K562 (cell line): ENCODE data around the gene UNC5B. TPM values are rescaled to one million over a fixed set of nuclear protein-coding genes. Genes with fewer than 3 reads are reported as not detected.

Source experiments
- ATAC-seq: fragments of 200-7000 bp; cut with Tn5 transposase; 3 replicates; pipeline ENCODE4 v1.9.1; 2020; ENCODE audit warnings: moderate library complexity
- BruUV-seq: library from RNA; stranded (reverse); fragments of 400-500 nt; replicated peaks from 2 replicates; lab custom pipeline; 2021; lab: Mats Ljungman, UMichigan
- CTCF ChIA-PET: fragments of 300-600 bp; formaldehyde crosslinking; extraction: SDS; loops from one replicate; lab custom pipeline; 2021; ENCODE audit warnings: low intra/inter-chr PET ratio; lab: Yijun Ruan, JAX
- POLR2A ChIA-PET: fragments of 300-600, 350-650 bp; sonication (Branson Sonifier 250); formaldehyde crosslinking; extraction: SDS; loops from one replicate; lab custom pipeline; 2021; ENCODE audit warnings: antibody characterized with exemption, inconsistent platforms; lab: Yijun Ruan, JAX
- DNase-seq, 4 experiments: peaks; one replicate each; pipeline versions ENCODE4 v3.0.0 to v3.0.0-alpha.2; 2011 to 2018; ENCODE audit warnings: low spot score in 3 of 4, mixed read lengths in 3 of 4; ENCODE audit errors: extremely low read depth in 1 of 4
- FAIRE-seq: peaks from 2 replicates; lab custom pipeline; 2011; peaks lifted over from hg19 to GRCh38; lab: Jason Lieb, UNC
- H2AFZ ChIP-seq: 2 replicates; pipeline ENCODE4 v1.6.0; 2011; ENCODE audit warnings: low read depth, low read length, control low read depth, inconsistent platforms
- H3K27ac ChIP-seq: fragments of 200-600 bp; 3 replicates; pipeline ENCODE4 v1.8.0; 2011; ENCODE audit warnings: low read depth, mild to moderate bottlenecking, control low read depth, inconsistent platforms, low read length, moderate library complexity, mixed read lengths; ENCODE audit errors: extremely low read depth
- H3K27me3 ChIP-seq, 2 experiments: fragments of 300-600 bp in 1 of 2; 2 replicates in 1 of 2; 3 replicates in 1 of 2; pipeline versions ENCODE4 v1.6.0 to v1.8.0; 2011; ENCODE audit warnings: inconsistent platforms in 2 of 2, low read length in 2 of 2, mild to moderate bottlenecking in 1 of 2, mixed read lengths in 1 of 2, moderate library complexity in 1 of 2; ENCODE audit not compliant: control insufficient read depth in 2 of 2, insufficient read depth in 2 of 2
- H3K36me3 ChIP-seq: fragments of 300-600 bp; 3 replicates; pipeline ENCODE4 v1.8.0; 2011; ENCODE audit warnings: mild to moderate bottlenecking, low read length, inconsistent platforms; ENCODE audit not compliant: control insufficient read depth, insufficient read depth
- H3K4me1 ChIP-seq, 2 experiments: fragments of 200-600 bp in 1 of 2; replicated peaks in 1 of 2; 2 replicates in 1 of 2; 3 replicates in 1 of 2; pipeline versions ENCODE4 v1.5.1 to v1.8.0; 2011; ENCODE audit warnings: inconsistent platforms in 2 of 2, low read length in 2 of 2, mild to moderate bottlenecking in 1 of 2, mixed read lengths in 1 of 2, moderate library complexity in 1 of 2; ENCODE audit not compliant: control insufficient read depth in 2 of 2, insufficient read depth in 2 of 2
- H3K4me2 ChIP-seq: 2 replicates; pipeline ENCODE4 v1.6.1; 2011; ENCODE audit warnings: low read length, control low read depth, inconsistent platforms, mixed read lengths; ENCODE audit not compliant: insufficient read depth
- H3K4me3 ChIP-seq: fragments of 200-600 bp; sonication (generic), shearing (Covaris generic); 2 replicates; pipeline ENCODE4 v1.5.1; 2016; ENCODE audit warnings: control low read depth, inconsistent platforms
- H3K79me2 ChIP-seq: fragments of 200-600 bp; 3 replicates; pipeline ENCODE4 v1.8.0; 2011; ENCODE audit warnings: low read length, inconsistent platforms; ENCODE audit not compliant: control insufficient read depth, insufficient read depth
- H3K9ac ChIP-seq, 2 experiments: 2 replicates each; pipeline versions ENCODE4 v1.6.0 to v1.6.1; 2011; ENCODE audit warnings: low read depth in 2 of 2, low read length in 2 of 2, control low read depth in 1 of 2, inconsistent platforms in 1 of 2, mild to moderate bottlenecking in 1 of 2, mixed read lengths in 1 of 2; ENCODE audit not compliant: insufficient read depth in 1 of 2
- H3K9me1 ChIP-seq: one replicate; pipeline ENCODE4 v1.6.0; 2011; ENCODE audit warnings: inconsistent platforms, mild to moderate bottlenecking, low read length, moderate library complexity; ENCODE audit not compliant: control insufficient read depth, insufficient read depth
- H3K9me3 ChIP-seq: replicated peaks from 2 replicates; pipeline ENCODE4 v1.5.1; 2011; ENCODE audit warnings: low read depth, low read length, inconsistent platforms; ENCODE audit not compliant: control insufficient read depth, insufficient read depth
- H4K20me1 ChIP-seq: replicated peaks from 2 replicates; pipeline ENCODE4 v1.6.1; 2011; ENCODE audit warnings: low read length, inconsistent platforms, mixed read lengths; ENCODE audit not compliant: control insufficient read depth, insufficient read depth
- ATF7 ChIP-seq: fragments of 450-650 bp; IDR thresholded peaks from 2 replicates; pipeline ENCODE4 v1.7.1; 2014; ENCODE audit warnings: mild to moderate bottlenecking, moderate library complexity
- KDM5B ChIP-seq: fragments of 200-600 bp; sonication (generic); IDR thresholded peaks from 2 replicates; pipeline ENCODE4 v1.6.1; 2012; ENCODE audit warnings: low read depth, mild to moderate bottlenecking, moderate library complexity, low read length, control low read depth, inconsistent platforms; ENCODE audit not compliant: insufficient replicate concordance
- MAFK ChIP-seq: IDR thresholded peaks from 2 replicates; pipeline ENCODE4 v1.6.1; 2011; ENCODE audit warnings: low read length, improper control_type of control experiment
- MCM5 ChIP-seq: fragments of 450-650 bp; IDR thresholded peaks from 2 replicates; pipeline ENCODE4 v1.6.1; 2016; ENCODE audit warnings: low read depth
- MTA2 ChIP-seq: fragments of 450-650 bp; IDR thresholded peaks from 2 replicates; pipeline ENCODE4 v1.6.1; 2016; ENCODE audit warnings: low read depth
- SNAPC5 ChIP-seq: fragments of 250-450 bp; sonication (Bioruptor Pico); IDR thresholded peaks from 2 replicates; pipeline ENCODE4 v1.8.0; 2021; ENCODE audit warnings: moderate library complexity, mild to moderate bottlenecking, inconsistent platforms
- TGIF2 ChIP-seq: sonication (generic); formaldehyde crosslinking; IDR thresholded peaks from 2 replicates; pipeline ENCODE4 v1.8.1; 2022; ENCODE audit warnings: mild to moderate bottlenecking, missing genetic modification reagents, moderate library complexity
- ZBTB40 ChIP-seq, 2 experiments: fragments of 450-650 bp in 1 of 2; sonication (generic) in 1 of 2; formaldehyde crosslinking in 1 of 2; IDR thresholded peaks; 2 replicates each; pipeline versions ENCODE4 v1.7.1 to v1.9.0; 2016 to 2022; ENCODE audit warnings: inconsistent platforms in 1 of 2, mild to moderate bottlenecking in 1 of 2, missing genetic modification reagents in 1 of 2
- ZNF217 ChIP-seq: sonication (generic); formaldehyde crosslinking; IDR thresholded peaks from 2 replicates; pipeline ENCODE4 v1.8.0; 2022; ENCODE audit warnings: mild to moderate bottlenecking, missing genetic modification reagents
- WGBS: fragments of 100-300 bp; shearing (Covaris generic); methylation state at CpG from one replicate; pipeline ENCODE4 v1.1.6; 2016; ENCODE audit warnings: low coverage, mixed read lengths; ENCODE audit not compliant: insufficient coverage; ENCODE audit errors: missing lambda C conversion rate; 5-methylcytosine and 5-hydroxymethylcytosine counted together
- in situ Hi-C: fragments of 300-500 bp; cut with MboI; formaldehyde crosslinking; loops from 4 replicates; pipeline ENCODE4 v1.15.0; 2018; ENCODE audit warnings: inconsistent platforms, mixed read lengths
- intact Hi-C: fragments of 100-400 bp; cut with micrococcal nuclease; formaldehyde crosslinking; loops from 2 replicates; pipeline ENCODE4 v1.14.2; 2022
- polyA plus RNA-seq, 8 experiments: library from polyadenylated mRNA; depleted of rRNA in 4 of 8; stranded (reverse) in 5 of 8; unstranded in 3 of 8; fragments of >200 nt; fragmentation: Nextera tagmentation in 2 of 8; fragmentation: Illumina TruSeq in 1 of 8; extraction: Ambion mirVana in 2 of 8; extraction: Trizol in 1 of 8; gene quantifications; 2 replicates each; pipeline versions ENCODE4 v1.2.1 to v1.2.3, GENCODE V29; 2011 to 2014; ENCODE audit warnings: inconsistent platforms in 1 of 8, missing spikeins in 1 of 8
- total RNA-seq, 7 experiments: library from RNA; depleted of rRNA in 6 of 7; stranded (reverse); fragments of >200 nt in 6 of 7; fragmentation: Illumina TruSeq in 2 of 7; extraction: Trizol in 2 of 7; gene quantifications; 2 replicates each; pipeline versions ENCODE4 v1.2.1 to v1.2.3, GENCODE V29; 2011 to 2021; ENCODE audit warnings: low replicate concordance in 1 of 7

UNC5B gene
- total and polyA plus RNA-seq, 9 of the 15 experiments (the other 6 are each of a cell fraction or from before 2014, with no cell fraction given) = 0.10 to 8.4 (median 2.1) TPM

GRCh38 chr10:71339796-71340589 lies 127.6 kb downstream of the UNC5B start (continued):
- TF ChIP-seq ATF7 = no peak
- TF ChIP-seq SNAPC5 = no peak
- peak; percentile 61; the same call in 1 of the 2 replicates for TF ChIP-seq MAFK
- no peak for TF ChIP-seq TGIF2
- no peak for TF ChIP-seq MCM5

- H3K27ac ChIP-seq = no peak overlapping the region
- no peak overlapping the region for H3K4me3 ChIP-seq
- H3K36me3 ChIP-seq = no peaks in the 10 kb centered on the region
- ChIA-PET CTCF (no interaction called here), POLR2A (interaction anchor here (1.0 to 2.2 kb wide), 6 partner anchors 9 to 125 kb away, joined by 3 to 11 read pairs (median 6); partner anchors contain the start of gene SLC29A3)
- no peaks in the 10 kb centered on the region for H3K9me3 ChIP-seq
- intact Hi-C loops = no loop called here
- no peaks in the 10 kb centered on the region for H3K9me1 ChIP-seq
- ATAC-seq = peak; percentile 20; the same call in 2 of the 3 replicates
- peaks cover 37 to 38% of the 10 kb centered on the region in 2 experiments for H3K4me1 ChIP-seq
- no peak for DNase-seq
- in situ Hi-C loops = no loop called here
- no peak overlapping the region for H2AFZ ChIP-seq
- H3K4me2 ChIP-seq = no peak overlapping the region
- 69% methylated on average over 8 of the region's 8 CpGs for WGBS
- FAIRE-seq = no peak
- H3K79me2 ChIP-seq = no peaks in the 10 kb centered on the region
- H3K9ac ChIP-seq = 0 out of 4 replicates have a peak overlapping the region, but pooled peaks of 1 of the 2 experiments have one; percentile 15
- H4K20me1 ChIP-seq = peaks cover 11% of the 10 kb centered on the region
- H3K27me3 ChIP-seq = no peaks in the 10 kb centered on the region
- no TSS peak for BruUV-seq
- TF ChIP-seq ZNF217 = no peak
- no peak for TF ChIP-seq KDM5B
- TF ChIP-seq ZBTB40 (IDR thresholded peaks at IDR 0.05) = no peak
- no peak for TF ChIP-seq ZBTB40 (CRISPR knock-in tag; IDR thresholded peaks at IDR 0.05)
- TF ChIP-seq MTA2 = 0 out of 2 replicates have a peak, but pooled peaks have one; percentile 32
Observed at GRCh38 chr10:71342573-71343391, 130.4 kb downstream of the UNC5B start.
